HEK293T (cell line): ENCODE measurements around the gene BCAP31.
A peak's percentile ranks its signal among the peaks of the same experiment; 100 is the strongest.

Experiments used
- CTCF ChIA-PET: fragments of 350-600 bp; formaldehyde crosslinking; extraction: SDS; loops from one replicate; lab custom pipeline; 2021; ENCODE audit warnings: antibody characterized with exemption, inconsistent platforms; lab: Yijun Ruan, JAX
- POLR2A ChIA-PET: fragments of 350-600 bp; formaldehyde crosslinking; extraction: SDS; loops from one replicate; lab custom pipeline; 2020; ENCODE audit warnings: antibody characterized with exemption, inconsistent platforms; lab: Yijun Ruan, JAX
- DNase-seq: peaks from one replicate; pipeline ENCODE4 v3.0.0; 2012; ENCODE audit warnings: mixed read lengths; ENCODE audit errors: extremely low spot score
- ARNT ChIP-seq: fragments of 450-650 bp; IDR thresholded peaks from 2 replicates; pipeline ENCODE4 v1.6.1; 2017; ENCODE audit warnings: mild to moderate bottlenecking
- BHLHE40 ChIP-seq: fragments of 450-650 bp; IDR thresholded peaks from 2 replicates; pipeline ENCODE4 v1.6.1; 2016; ENCODE audit warnings: mild to moderate bottlenecking, moderate library complexity, borderline replicate concordance
- CTBP1 ChIP-seq: fragments of 450-650 bp; IDR thresholded peaks from 2 replicates; pipeline ENCODE4 v1.6.1; 2016; ENCODE audit warnings: borderline replicate concordance
- ELF4 ChIP-seq: fragments of 450-650 bp; IDR thresholded peaks from 2 replicates; pipeline ENCODE4 v1.6.1; 2017; ENCODE audit warnings: antibody characterized with exemption
- FOXA1 ChIP-seq: fragments of 450-650 bp; IDR thresholded peaks from 2 replicates; pipeline ENCODE4 v1.6.1; 2016; ENCODE audit warnings: mild to moderate bottlenecking
- FOXK2 ChIP-seq: fragments of 450-650 bp; IDR thresholded peaks from 2 replicates; pipeline ENCODE4 v1.6.1; 2016; ENCODE audit warnings: mild to moderate bottlenecking
- FOXM1 ChIP-seq: fragments of 450-650 bp; IDR thresholded peaks from 2 replicates; pipeline ENCODE4 v1.6.1; 2017; ENCODE audit warnings: mild to moderate bottlenecking, borderline replicate concordance
- HDGF ChIP-seq: fragments of 450-650 bp; IDR thresholded peaks from 2 replicates; pipeline ENCODE4 v1.6.1; 2017; ENCODE audit warnings: antibody characterized with exemption, borderline replicate concordance
- L3MBTL2 ChIP-seq: fragments of 450-650 bp; conservative IDR thresholded peaks from 2 replicates; pipeline ENCODE4 v1.6.1; 2016; ENCODE audit warnings: mild to moderate bottlenecking
- LEF1 ChIP-seq: fragments of 450-650 bp; IDR thresholded peaks from 2 replicates; pipeline ENCODE4 v1.6.1; 2017; ENCODE audit warnings: mild to moderate bottlenecking, borderline replicate concordance
- NFRKB ChIP-seq: fragments of 450-650 bp; IDR thresholded peaks from 2 replicates; pipeline ENCODE4 v1.6.1; 2016; ENCODE audit warnings: mild to moderate bottlenecking, moderate library complexity
- PKNOX1 ChIP-seq: fragments of 450-650 bp; IDR thresholded peaks from 2 replicates; pipeline ENCODE4 v1.6.1; 2016
- SP1 ChIP-seq: fragments of 450-650 bp; IDR thresholded peaks from 2 replicates; pipeline ENCODE4 v1.6.1; 2017
- SUZ12 ChIP-seq: fragments of 450-650 bp; IDR thresholded peaks from 2 replicates; pipeline ENCODE4 v1.6.1; 2016; ENCODE audit warnings: mild to moderate bottlenecking
- TARDBP ChIP-seq: fragments of 450-650 bp; IDR thresholded peaks from 2 replicates; pipeline ENCODE4 v1.6.1; 2016
- ZNF384 ChIP-seq: fragments of 450-650 bp; IDR thresholded peaks from 2 replicates; pipeline ENCODE4 v1.6.1; 2016

Gene BCAP31

GRCh38 chrX:153719701-153720100 is 4.5 kb downstream of the BCAP31 start:
- POLR2A ChIA-PET = no interaction called here
- TF ChIP-seq ARNT = no peak
- TF ChIP-seq FOXA1 = no peak
- TF ChIP-seq CTBP1 = no peak
- TF ChIP-seq NFRKB = no peak
- TF ChIP-seq SUZ12 = no peak
- no peak for TF ChIP-seq TARDBP
- no peak for TF ChIP-seq FOXK2
- no peak for TF ChIP-seq L3MBTL2
- no peak for TF ChIP-seq LEF1
- no peak for TF ChIP-seq SP1
- DNase-seq = no peak
- CTCF ChIA-PET = interaction anchor here (3.4 kb wide), 1 partner anchor 11 kb away, joined by 17 read pairs; no protein-coding TSS in a partner anchor

- DNase-seq = no peak
- no peak for TF ChIP-seq NFRKB
- TF ChIP-seq SUZ12 = no peak
- no peak for TF ChIP-seq ARNT
- TF ChIP-seq FOXK2 = no peak
- TF ChIP-seq ELF4 = no peak
- no peak for TF ChIP-seq TARDBP
- no peak for TF ChIP-seq PKNOX1
- TF ChIP-seq LEF1 = no peak
- no peak for TF ChIP-seq BHLHE40
- no peak for TF ChIP-seq L3MBTL2
- TF ChIP-seq HDGF = no peak
- TF ChIP-seq CTBP1 = no peak
- no peak for TF ChIP-seq FOXM1
- POLR2A ChIA-PET = no interaction called here
- CTCF ChIA-PET = interaction anchor here (3.4 kb wide), 1 partner anchor 10 kb away, joined by 17 read pairs; no protein-coding TSS in a partner anchor
Observed at GRCh38 chrX:153719238-153719637, 4.9 kb downstream of the BCAP31 start.

GRCh38 chrX:153717445-153717844 is 6.7 kb downstream of the BCAP31 start:
- POLR2A ChIA-PET = no interaction called here
- DNase-seq = no peak
- TF ChIP-seq TARDBP (no peak), BHLHE40 (no peak), ELF4 (no peak), SUZ12 (no peak)
- CTCF ChIA-PET = no interaction called here

DNA sequence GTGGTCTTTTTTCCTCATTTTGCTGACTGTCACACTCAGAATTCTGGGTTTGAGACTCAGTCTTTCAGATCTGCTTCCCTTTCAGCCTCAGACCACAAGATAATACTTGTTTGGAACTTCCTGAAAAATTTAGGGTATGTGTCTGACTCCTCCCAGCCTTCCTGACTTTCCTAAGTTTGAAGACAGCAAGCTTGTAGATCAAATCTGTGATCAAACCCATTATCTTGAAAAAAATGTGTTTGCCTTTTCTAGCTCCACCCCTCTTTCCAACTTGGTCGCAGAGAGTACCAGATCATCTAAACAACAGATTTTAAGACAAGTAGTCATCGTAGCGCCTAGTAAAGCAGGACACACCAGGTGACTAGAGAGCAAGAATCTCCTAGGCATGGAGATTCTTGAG is 9.9 kb downstream of the BCAP31 start:
- POLR2A ChIA-PET = interaction anchor here (1.8 kb wide), 1 partner anchor 9 kb away, joined by 5 read pairs; the partner anchor contains the start of gene BCAP31
- CTCF ChIA-PET = interaction anchor here (0.9 kb wide), 1 partner anchor 46 kb away, joined by 4 read pairs; no protein-coding TSS in a partner anchor
- no peak for DNase-seq

GRCh38 chrX:153709726-153710674 is 14.2 kb downstream of the BCAP31 start:
- POLR2A ChIA-PET = no interaction called here

More for the DNA sequence above, 9.9 kb downstream of the BCAP31 start:
- TF ChIP-seq SUZ12 (no peak), L3MBTL2 (no peak), TARDBP (no peak)

GRCh38 chrX:153708415-153708814 is 15.8 kb downstream of the BCAP31 start:
- TF ChIP-seq ZNF384 (no peak), NFRKB (no peak)
- peak; percentile 68 for DNase-seq
- CTCF ChIA-PET = interaction anchor here (0.7 to 2.9 kb wide), 13 partner anchors 8 to 676 kb away, joined by 3 to 17 read pairs (median 5); partner anchors contain the start of genes DUSP9 and SLC6A8
- POLR2A ChIA-PET = no interaction called here

More at GRCh38 chrX:153709726-153710674, 14.2 kb downstream of the BCAP31 start:
- DNase-seq = no peak
- CTCF ChIA-PET = interaction anchor here (1.3 to 2.9 kb wide), 4 partner anchors 9 to 170 kb away, joined by 3 to 17 read pairs (median 6); no protein-coding TSS in a partner anchor
- TF ChIP-seq L3MBTL2 = no peak
- no peak for TF ChIP-seq LEF1
- no peak for TF ChIP-seq PKNOX1
- no peak for TF ChIP-seq SP1
- no peak for TF ChIP-seq ZNF384
- no peak for TF ChIP-seq FOXK2
- no peak for TF ChIP-seq FOXM1
- TF ChIP-seq CTBP1 = no peak
- TF ChIP-seq ELF4 = no peak
- TF ChIP-seq BHLHE40 = no peak
- no peak for TF ChIP-seq FOXA1
- TF ChIP-seq ARNT = no peak
- TF ChIP-seq HDGF = no peak
- no peak for TF ChIP-seq NFRKB
- TF ChIP-seq SUZ12 = no peak

- no peak for TF ChIP-seq ARNT
- CTCF ChIA-PET = interaction anchor here (1.3 to 2.9 kb wide), 7 partner anchors 12 to 675 kb away, joined by 3 to 17 read pairs (median 8); partner anchors contain the start of gene SLC6A8
- POLR2A ChIA-PET = no interaction called here
- no peak for DNase-seq
Observed at GRCh38 chrX:153707406-153707805, 16.8 kb downstream of the BCAP31 start.
